ENCODE results near the gene SUMF1. TPM values are rescaled to one million over a fixed set of nuclear protein-coding genes. Genes with fewer than 3 reads are reported as not detected.

SUMF1 gene
- total and polyA plus RNA-seq, 8 donors, result 27.1 to 43.9 (median 35.3) TPM

DNA sequence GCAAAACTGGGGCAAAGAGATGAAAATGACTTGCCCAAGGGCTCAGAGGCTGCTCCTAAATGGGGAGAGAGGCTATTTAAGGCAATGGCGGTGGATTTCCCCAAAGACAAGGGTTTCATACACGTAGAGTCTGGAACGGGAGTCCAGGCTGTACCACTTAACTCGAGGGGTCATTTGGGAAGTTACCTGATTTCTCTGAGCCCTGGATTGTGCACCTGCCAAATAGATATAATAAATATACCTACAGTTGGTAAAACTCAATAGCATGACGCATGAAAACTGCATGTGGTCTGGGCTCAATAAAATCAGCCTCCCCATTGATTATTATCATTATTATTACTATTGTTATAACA is 24.8 kb upstream of the SUMF1 start:
- Histone ChIP-seq H3K4me1 (peaks cover 0 to 36% of the 10 kb centered on the region in 2 donors), H3K36me3 (no peaks in the 10 kb centered on the region), H3K27ac (peak overlapping the region in 1 of 2 donors; percentile 85), H3K27me3 (no peaks in the 10 kb centered on the region), H3K9me3 (no peaks in the 10 kb centered on the region), H3K4me3 (peak overlapping the region; percentile 80 to 87)
- DNase-seq, result no peak
- ATAC-seq, result no peak
- intact Hi-C loops (cut with DNase I), result no loop called here
- TF ChIP-seq, protein P1, sequence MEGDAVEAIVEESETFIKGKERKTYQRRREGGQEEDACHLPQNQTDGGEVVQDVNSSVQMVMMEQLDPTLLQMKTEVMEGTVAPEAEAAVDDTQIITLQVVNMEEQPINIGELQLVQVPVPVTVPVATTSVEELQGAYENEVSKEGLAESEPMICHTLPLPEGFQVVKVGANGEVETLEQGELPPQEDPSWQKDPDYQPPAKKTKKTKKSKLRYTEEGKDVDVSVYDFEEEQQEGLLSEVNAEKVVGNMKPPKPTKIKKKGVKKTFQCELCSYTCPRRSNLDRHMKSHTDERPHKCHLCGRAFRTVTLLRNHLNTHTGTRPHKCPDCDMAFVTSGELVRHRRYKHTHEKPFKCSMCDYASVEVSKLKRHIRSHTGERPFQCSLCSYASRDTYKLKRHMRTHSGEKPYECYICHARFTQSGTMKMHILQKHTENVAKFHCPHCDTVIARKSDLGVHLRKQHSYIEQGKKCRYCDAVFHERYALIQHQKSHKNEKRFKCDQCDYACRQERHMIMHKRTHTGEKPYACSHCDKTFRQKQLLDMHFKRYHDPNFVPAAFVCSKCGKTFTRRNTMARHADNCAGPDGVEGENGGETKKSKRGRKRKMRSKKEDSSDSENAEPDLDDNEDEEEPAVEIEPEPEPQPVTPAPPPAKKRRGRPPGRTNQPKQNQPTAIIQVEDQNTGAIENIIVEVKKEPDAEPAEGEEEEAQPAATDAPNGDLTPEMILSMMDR (IDR thresholded peaks at IDR 0.05), result no peak

DNA sequence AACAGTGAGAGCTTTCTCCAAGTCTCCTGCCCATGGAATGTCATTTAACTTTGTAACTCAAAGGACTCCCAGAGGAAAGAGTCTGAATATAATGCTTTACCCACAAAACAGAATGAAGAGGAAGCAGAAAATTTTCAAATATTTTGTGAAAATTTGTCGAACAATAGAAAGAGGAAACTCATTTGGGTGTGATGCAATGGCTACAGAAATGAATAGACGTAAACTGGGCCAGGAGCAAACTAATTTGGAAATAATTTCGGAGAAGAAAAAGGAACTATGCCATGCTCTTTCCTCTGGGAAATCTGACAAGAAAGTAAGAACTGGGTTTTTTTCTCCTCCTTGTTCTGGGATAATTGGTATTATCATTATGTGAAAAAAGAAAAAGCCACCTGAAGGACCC is 11.2 kb upstream of the SUMF1 start:
- TF ChIP-seq, protein P1 (IDR thresholded peaks at IDR 0.05), result no peak
- H3K4me3 ChIP-seq, result no peak overlapping the region
- H3K4me1 ChIP-seq, result peaks cover 0 to 40% of the 10 kb centered on the region in 2 donors
- intact Hi-C loops (cut with DNase I), result no loop called here
- H3K36me3 ChIP-seq, result no peaks in the 10 kb centered on the region
- peak overlapping the region in 1 of 2 donors; percentile 64 for H3K27ac ChIP-seq
- no peaks in the 10 kb centered on the region for H3K27me3 ChIP-seq
- H3K9me3 ChIP-seq, result no peaks in the 10 kb centered on the region
- ATAC-seq (no peak), DNase-seq (no peak)

DNA sequence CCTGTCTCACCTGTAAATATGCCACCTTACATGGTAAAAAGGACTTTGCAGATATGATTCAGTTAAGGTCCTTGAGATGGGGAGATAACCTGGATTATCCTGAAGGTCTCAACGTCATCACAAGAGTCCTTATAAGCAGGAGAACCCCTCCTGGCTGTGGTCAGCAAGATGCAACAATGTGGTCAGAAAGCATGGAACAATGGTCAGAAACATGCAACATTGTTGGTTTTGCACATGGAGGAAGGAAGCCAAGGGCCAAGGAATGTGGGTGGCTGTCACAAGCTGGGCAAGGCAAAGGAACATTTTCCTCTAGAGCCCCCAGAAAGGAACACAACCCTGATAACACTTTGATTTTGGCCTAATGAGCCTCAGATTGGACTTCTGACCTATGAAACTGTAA is 9.4 kb upstream of the SUMF1 start:
- no peak for DNase-seq
- no peak for ATAC-seq

DNA sequence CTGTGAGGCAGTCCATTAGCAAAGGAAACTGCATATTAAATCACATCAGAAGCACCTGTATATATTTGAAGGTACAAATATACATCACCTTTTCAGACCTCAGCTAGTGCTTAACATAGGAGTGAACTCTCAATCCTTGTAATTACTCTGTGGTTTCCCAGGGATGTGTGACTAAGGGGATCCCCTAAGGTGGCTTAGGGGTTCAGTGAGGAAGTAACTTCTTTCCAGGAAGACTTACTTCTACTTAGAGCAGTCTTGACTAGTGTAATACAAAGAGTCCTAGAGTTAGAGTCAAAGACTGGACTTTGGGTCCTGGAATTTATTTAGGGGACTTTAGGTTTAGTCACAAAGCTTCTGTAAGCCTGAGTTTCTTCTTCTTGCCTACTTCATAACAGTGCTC is 8.7 kb upstream of the SUMF1 start:
- H3K9me3 ChIP-seq, result no peaks in the 10 kb centered on the region
- peaks cover 0 to 40% of the 10 kb centered on the region in 2 donors for H3K4me1 ChIP-seq
- H3K4me3 ChIP-seq, result no peak overlapping the region
- DNase-seq (no peak), ATAC-seq (no peak)
- peak overlapping the region in 1 of 2 donors; percentile 85 for H3K27ac ChIP-seq
- no peaks in the 10 kb centered on the region for H3K27me3 ChIP-seq
- TF ChIP-seq, protein P1 (IDR thresholded peaks at IDR 0.05), result no peak
- intact Hi-C loops (cut with DNase I), result no loop called here
- H3K36me3 ChIP-seq, result no peaks in the 10 kb centered on the region

More for the DNA sequence above, 9.4 kb upstream of the SUMF1 start:
- Histone ChIP-seq H3K4me1 (peaks cover 0 to 40% of the 10 kb centered on the region in 2 donors), H3K4me3 (no peak overlapping the region), H3K9me3 (no peaks in the 10 kb centered on the region), H3K36me3 (no peaks in the 10 kb centered on the region), H3K27ac (no peak overlapping the region), H3K27me3 (no peaks in the 10 kb centered on the region)
- TF ChIP-seq, protein P1 (IDR thresholded peaks at IDR 0.05), result no peak
- intact Hi-C loops (cut with DNase I), result no loop called here

DNA sequence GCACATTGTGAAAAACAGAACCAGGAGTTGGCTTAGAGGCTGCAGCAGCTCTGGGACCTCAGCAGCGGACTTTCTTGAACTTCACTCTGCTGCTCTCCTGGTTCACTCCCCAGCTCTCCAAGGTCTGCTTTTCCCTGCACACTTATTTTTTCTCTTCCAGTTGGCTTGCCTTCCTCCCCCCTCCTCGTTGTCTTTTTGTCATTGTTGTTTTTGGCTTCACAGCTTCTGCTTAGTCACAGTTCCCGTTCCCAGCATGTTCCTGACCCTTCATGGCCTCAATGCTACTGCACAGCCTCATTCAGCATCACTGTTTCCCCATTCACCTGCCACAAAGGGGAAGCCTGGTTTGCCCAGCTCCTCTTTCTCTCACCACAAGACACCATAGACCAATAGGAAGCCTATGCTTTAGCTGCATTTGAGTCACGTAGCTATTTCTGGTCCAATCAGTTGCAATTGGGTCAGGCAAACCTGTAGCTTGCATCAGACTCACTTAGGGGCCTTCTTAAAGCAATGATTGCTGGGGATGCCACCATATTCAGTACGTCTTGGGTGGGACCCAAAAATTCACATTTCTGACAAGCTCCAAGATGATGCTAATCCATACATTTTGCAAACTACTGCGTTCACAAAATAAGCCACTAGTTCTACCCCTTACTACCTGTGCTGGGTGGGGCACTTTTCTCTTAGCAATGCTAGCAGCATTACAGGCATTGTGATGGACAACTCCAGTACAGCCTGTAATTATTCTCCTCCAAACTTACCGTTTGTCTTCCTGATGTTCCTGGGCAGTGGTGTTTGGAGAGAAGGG is 7.8 kb upstream of the SUMF1 start:
- Histone ChIP-seq H3K4me3 (peak overlapping the region in 1 of 2 donors; percentile 2), H3K27ac (peak overlapping the region in 1 of 2 donors; percentile 85), H3K9me3 (no peaks in the 10 kb centered on the region), H3K36me3 (no peaks in the 10 kb centered on the region), H3K27me3 (no peaks in the 10 kb centered on the region), H3K4me1 (peaks cover 0 to 40% of the 10 kb centered on the region in 2 donors)
- DNase-seq, result peak in 1 of 4 donors; percentile 75
- peak; percentile 83 for ATAC-seq
- intact Hi-C loops (cut with DNase I), result no loop called here
- TF ChIP-seq, protein P1 (IDR thresholded peaks at IDR 0.05), result no peak

All from left lung (tissue), 10 donors.